Left lung (tissue), 10 donors: ENCODE measurements around the gene ZNF30. TPM values are rescaled to one million over a fixed set of nuclear protein-coding genes. Genes with fewer than 3 reads are reported as not detected.
A peak's percentile ranks its signal among the peaks of the same experiment; 100 is the strongest.
"Not testable (repeated sequence)": the region's sequence is repeated elsewhere in the genome, so short reads cannot be mapped to it uniquely, and the experiment has no call there.

Experiments
- ATAC-seq: fragments of 200-7000 bp; cut with Tn5 transposase; one replicate; pipeline ENCODE4 v1.9.1; 2020; ENCODE audit warnings: moderate library complexity
- DNase-seq, 4 donors: peaks; one replicate each; pipeline ENCODE4 v3.0.0-alpha.2; 2013 to 2020
- H3K27ac ChIP-seq, 2 donors: fragments of 200-600 bp; sonication (generic) in 1 of 2; one replicate each; pipeline versions ENCODE4 v1.5.0 to v1.8.0; 2020 to 2021
- H3K27me3 ChIP-seq, 2 donors: fragments of 200-600 bp; sonication (generic) in 1 of 2; one replicate each; pipeline versions ENCODE4 v1.5.0 to v1.8.0; 2020 to 2021
- H3K36me3 ChIP-seq, 2 donors: fragments of 200-600 bp; sonication (generic) in 1 of 2; one replicate each; pipeline versions ENCODE4 v1.5.0 to v1.8.0; 2020 to 2021
- H3K4me1 ChIP-seq, 2 donors: fragments of 200-600 bp; one replicate each; pipeline ENCODE4 v1.8.0; 2021
- H3K4me3 ChIP-seq, 2 donors: fragments of 200-600 bp; sonication (generic) in 1 of 2; one replicate each; pipeline versions ENCODE4 v1.5.0 to v1.8.0; 2020 to 2021; ENCODE audit warnings: mild to moderate bottlenecking in 1 of 2
- H3K9me3 ChIP-seq, 2 donors: fragments of 200-600 bp; sonication (generic) in 1 of 2; one replicate each; pipeline versions ENCODE4 v1.5.0 to v1.8.0; 2020 to 2021
- intact Hi-C, 2 donors: fragments of 100-400 bp; cut with DNase I; formaldehyde crosslinking; loops; one replicate each; pipeline versions ENCODE4 v1.11.2 to v1.14.2; 2022
- polyA plus RNA-seq, 6 donors: library from polyadenylated mRNA; unstranded; fragments of 120-200 nt; gene quantifications; one replicate each; pipeline ENCODE4 v1.2.1, GENCODE V29; 2013; ENCODE audit not compliant: insufficient read length in 6 of 6
- total RNA-seq, 2 donors: library from RNA; stranded (reverse); fragmentation: NEBNext Ultra II Directional; extraction: Animal tissue kit (Norgen Biotek cat#: 25700); gene quantifications; one replicate each; pipeline ENCODE4 v1.2.1, GENCODE V29; 2021
- TF ChIP-seq, protein P1 (sequence below), 2 donors: fragments of 200-600 bp; sonication (generic) in 1 of 2; IDR thresholded peaks; one replicate each; pipeline versions ENCODE4 v1.5.0 to v1.8.0; 2021; ENCODE audit warnings: antibody characterized with exemption in 2 of 2
- donor health status: DM: no; HTN: yes; CAD: no.
- donor health status: DM: no; HTN: no; CAD: no.

Gene ZNF30
- total and polyA plus RNA-seq, 8 donors, result 3.5 to 10.4 (median 7.5) TPM

DNA sequence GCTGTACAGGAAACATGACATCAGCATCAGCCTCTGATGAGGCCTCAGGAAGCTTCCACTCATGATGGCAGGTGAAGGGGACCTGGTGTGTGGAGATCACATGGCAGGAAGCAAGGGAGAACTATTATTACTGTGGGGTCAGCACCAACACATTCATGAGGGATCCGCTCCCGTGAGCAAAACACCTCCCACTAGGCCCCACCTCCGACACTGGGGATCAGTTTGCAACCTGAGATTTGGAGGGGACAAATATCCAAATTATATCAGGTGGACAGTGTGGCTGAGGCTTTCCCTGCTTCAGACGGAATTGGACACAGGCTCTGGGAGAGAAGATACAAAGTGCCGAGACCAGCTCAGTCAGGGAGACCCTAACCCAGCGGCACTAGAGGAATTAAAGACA, 43.0 kb downstream of the ZNF30 start:
- peaks cover 0 to 5% of the 10 kb centered on the region in 2 donors for H3K9me3 ChIP-seq
- H3K4me1 ChIP-seq, result peaks cover 0 to 13% of the 10 kb centered on the region in 2 donors
- H3K4me3 ChIP-seq, result no peak overlapping the region
- no peak for ATAC-seq
- DNase-seq, result no peak
- intact Hi-C loops, result loop anchor here in 1 of 2 donors (5.0 kb wide), 1 partner anchor 43 kb away; no protein-coding TSS in a partner anchor
- H3K27me3 ChIP-seq, result no peaks in the 10 kb centered on the region
- TF ChIP-seq, protein P1, sequence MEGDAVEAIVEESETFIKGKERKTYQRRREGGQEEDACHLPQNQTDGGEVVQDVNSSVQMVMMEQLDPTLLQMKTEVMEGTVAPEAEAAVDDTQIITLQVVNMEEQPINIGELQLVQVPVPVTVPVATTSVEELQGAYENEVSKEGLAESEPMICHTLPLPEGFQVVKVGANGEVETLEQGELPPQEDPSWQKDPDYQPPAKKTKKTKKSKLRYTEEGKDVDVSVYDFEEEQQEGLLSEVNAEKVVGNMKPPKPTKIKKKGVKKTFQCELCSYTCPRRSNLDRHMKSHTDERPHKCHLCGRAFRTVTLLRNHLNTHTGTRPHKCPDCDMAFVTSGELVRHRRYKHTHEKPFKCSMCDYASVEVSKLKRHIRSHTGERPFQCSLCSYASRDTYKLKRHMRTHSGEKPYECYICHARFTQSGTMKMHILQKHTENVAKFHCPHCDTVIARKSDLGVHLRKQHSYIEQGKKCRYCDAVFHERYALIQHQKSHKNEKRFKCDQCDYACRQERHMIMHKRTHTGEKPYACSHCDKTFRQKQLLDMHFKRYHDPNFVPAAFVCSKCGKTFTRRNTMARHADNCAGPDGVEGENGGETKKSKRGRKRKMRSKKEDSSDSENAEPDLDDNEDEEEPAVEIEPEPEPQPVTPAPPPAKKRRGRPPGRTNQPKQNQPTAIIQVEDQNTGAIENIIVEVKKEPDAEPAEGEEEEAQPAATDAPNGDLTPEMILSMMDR (IDR thresholded peaks at IDR 0.05), result no peak
- H3K27ac ChIP-seq, result no peak overlapping the region
- no peaks in the 10 kb centered on the region for H3K36me3 ChIP-seq

DNA sequence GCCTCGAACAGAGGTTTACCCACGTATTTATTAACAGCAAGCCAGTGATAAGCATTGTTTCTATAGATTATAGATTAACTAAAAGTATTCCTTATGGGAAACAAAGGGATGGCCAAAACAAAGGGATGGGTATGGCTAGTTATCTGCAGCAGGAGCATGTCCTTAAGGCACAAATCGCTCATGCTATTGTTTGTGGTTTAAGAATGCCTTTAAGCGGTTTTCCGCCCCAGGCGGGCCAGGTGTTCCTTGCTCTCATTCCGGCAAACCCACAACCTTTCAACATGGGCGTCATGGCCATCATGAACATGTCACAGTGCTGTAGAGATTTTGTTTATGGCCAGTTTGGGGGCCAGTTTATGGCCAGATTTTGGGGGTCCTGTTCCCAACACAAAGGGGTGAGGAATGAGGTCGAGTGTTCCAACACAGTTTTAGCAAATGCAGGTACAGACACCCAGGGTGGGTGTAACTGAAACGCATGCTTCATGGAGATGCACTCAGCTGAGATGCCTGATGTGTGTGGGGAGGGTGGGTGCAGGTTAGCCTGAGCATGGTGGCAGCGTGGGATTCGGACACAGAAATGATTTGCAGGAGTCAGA, 43.6 kb downstream of the ZNF30 start:
- ATAC-seq, H3K4me3 ChIP-seq, DNase-seq, H3K27ac ChIP-seq, H3K27me3 ChIP-seq, H3K36me3 ChIP-seq, H3K9me3 ChIP-seq: not testable (repeated sequence)
- peaks cover 0 to 18% of the 10 kb centered on the region in 2 donors for H3K4me1 ChIP-seq
- intact Hi-C loops, result loop anchor here in 1 of 2 donors (5.0 kb wide), 1 partner anchor 42 kb away; no protein-coding TSS in a partner anchor

DNA sequence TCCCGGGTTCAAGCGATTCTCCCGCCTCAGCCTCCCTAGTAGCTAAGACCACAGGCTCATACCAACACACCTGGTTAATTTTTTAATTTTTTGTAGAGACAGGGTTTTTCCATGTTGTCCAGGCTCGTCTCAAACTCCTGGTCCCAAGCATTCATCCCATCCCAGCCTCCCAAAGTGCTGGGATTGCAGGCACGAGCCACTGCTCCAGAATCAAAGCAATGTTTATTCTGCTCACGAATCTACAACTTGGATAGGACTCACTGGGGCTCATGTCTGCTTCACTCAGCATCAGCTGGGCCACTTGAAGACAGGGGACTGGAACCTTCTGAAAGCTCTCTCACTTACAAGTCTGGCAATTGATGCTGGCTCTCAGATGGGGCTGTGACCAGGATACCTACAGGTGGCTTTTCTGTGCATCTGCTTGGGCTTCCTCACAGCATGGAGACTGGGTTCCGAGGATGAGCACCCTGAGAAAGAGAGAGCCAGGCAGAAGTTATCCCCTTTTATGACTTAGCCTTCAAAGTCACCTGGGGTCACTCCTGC, 45.5 kb downstream of the ZNF30 start:
- Histone ChIP-seq H3K27me3 (no peaks in the 10 kb centered on the region), H3K36me3 (no peaks in the 10 kb centered on the region), H3K9me3 (peaks cover 0 to 10% of the 10 kb centered on the region in 2 donors), H3K4me3 (no peak overlapping the region), H3K27ac (no peak overlapping the region), H3K4me1 (peaks cover 0 to 32% of the 10 kb centered on the region in 2 donors)
- DNase-seq, result no peak
- intact Hi-C loops, result loop anchor here in 1 of 2 donors (5.0 kb wide), 1 partner anchor 40 kb away; no protein-coding TSS in a partner anchor
- TF ChIP-seq, protein P1 (IDR thresholded peaks at IDR 0.05), result no peak
- ATAC-seq, result no peak

DNA sequence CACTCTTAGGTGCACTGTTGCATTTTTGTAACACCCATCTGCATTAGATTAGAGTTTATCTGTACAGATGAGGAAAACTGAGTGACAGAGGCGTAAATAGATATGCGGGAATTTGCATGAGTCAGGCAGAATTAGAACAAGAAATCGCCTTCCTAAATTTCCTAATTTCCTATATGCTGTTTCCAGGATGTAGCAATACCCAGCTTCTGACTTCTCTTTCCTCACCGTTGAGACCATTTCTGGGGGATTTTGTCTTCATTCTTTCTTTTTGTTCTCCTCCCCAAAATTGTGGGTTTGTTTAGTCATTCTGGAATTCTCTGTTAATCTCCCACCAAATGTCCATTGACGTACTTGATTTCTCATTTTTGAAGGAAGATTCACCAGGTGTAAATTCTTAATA, 47.9 kb downstream of the ZNF30 start:
- H3K9me3 ChIP-seq, result peaks cover 0 to 5% of the 10 kb centered on the region in 2 donors
- peak overlapping the region in 1 of 2 donors; percentile 8 for H3K4me3 ChIP-seq
- no peak for ATAC-seq
- no peaks in the 10 kb centered on the region for H3K36me3 ChIP-seq
- TF ChIP-seq, protein P1 (IDR thresholded peaks at IDR 0.05), result no peak
- intact Hi-C loops, result loop anchor here in 1 of 2 donors (5.0 kb wide), 1 partner anchor 38 kb away; no protein-coding TSS in a partner anchor
- H3K27ac ChIP-seq, result peak overlapping the region in 1 of 2 donors; percentile 75
- no peaks in the 10 kb centered on the region for H3K27me3 ChIP-seq
- peaks cover 0 to 32% of the 10 kb centered on the region in 2 donors for H3K4me1 ChIP-seq
- no peak for DNase-seq

DNA sequence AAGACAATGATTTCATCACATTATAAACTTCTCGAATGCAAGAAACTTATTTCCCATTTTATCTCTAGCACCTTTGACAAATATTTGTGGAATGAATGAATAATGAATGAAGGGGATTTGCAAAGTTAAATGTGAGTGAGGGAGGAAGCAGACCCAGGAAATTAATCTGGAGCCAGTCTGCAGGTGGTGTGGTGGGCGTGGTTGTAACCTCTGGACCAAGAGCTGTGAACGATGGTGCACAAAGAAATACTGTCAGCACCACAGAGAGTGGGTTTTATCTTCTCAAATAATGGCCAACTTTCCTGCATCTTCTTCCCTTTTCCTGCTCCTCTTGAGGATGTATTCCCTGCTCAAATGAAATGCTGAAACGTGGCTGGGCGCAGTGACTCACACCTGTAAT, 48.4 kb downstream of the ZNF30 start:
- Histone ChIP-seq H3K9me3 (peaks cover 0 to 5% of the 10 kb centered on the region in 2 donors), H3K27me3 (no peaks in the 10 kb centered on the region), H3K36me3 (no peaks in the 10 kb centered on the region), H3K4me1 (peaks cover 0 to 32% of the 10 kb centered on the region in 2 donors), H3K4me3 (no peak overlapping the region), H3K27ac (peak overlapping the region in 1 of 2 donors; percentile 75)
- TF ChIP-seq, protein P1 (IDR thresholded peaks at IDR 0.05), result no peak
- ATAC-seq, result no peak
- no peak for DNase-seq
- intact Hi-C loops, result no loop called here
